Eye (tissue), 1 donor: ENCODE results near the gene LPGAT1.
A peak's percentile ranks its signal among the peaks of the same experiment; 100 is the strongest.

ENCODE experiments used
- DNase-seq: peaks from one replicate; pipeline ENCODE4 v3.0.0-alpha.2; 2015

The LPGAT1 gene

GRCh38 chr1:211827051-211827450 is 3.5 kb downstream of the LPGAT1 start:
- no peak for DNase-seq

GRCh38 chr1:211825980-211826379 is 4.6 kb downstream of the LPGAT1 start:
- no peak for DNase-seq

- DNase-seq, result no peak
Observed at GRCh38 chr1:211822677-211823407, 7.7 kb downstream of the LPGAT1 start.

GRCh38 chr1:211816586-211816985 is 14.0 kb downstream of the LPGAT1 start:
- no peak for DNase-seq

- DNase-seq, result no peak
Observed at GRCh38 chr1:211814313-211814712, 16.2 kb downstream of the LPGAT1 start.

GRCh38 chr1:211813590-211813989 is 17.0 kb downstream of the LPGAT1 start:
- no peak for DNase-seq

GRCh38 chr1:211812584-211812983 is 18.0 kb downstream of the LPGAT1 start:
- DNase-seq, result no peak

- no peak for DNase-seq
Observed at GRCh38 chr1:211811848-211812247, 18.7 kb downstream of the LPGAT1 start.

- no peak for DNase-seq
Observed at GRCh38 chr1:211811126-211811525, 19.4 kb downstream of the LPGAT1 start.

- DNase-seq, result no peak
Observed at GRCh38 chr1:211808475-211808874, 22.1 kb downstream of the LPGAT1 start.

GRCh38 chr1:211804915-211805314 is 25.6 kb downstream of the LPGAT1 start:
- no peak for DNase-seq

GRCh38 chr1:211800925-211801607 is 29.5 kb downstream of the LPGAT1 start:
- no peak for DNase-seq

- no peak for DNase-seq
Observed at GRCh38 chr1:211797994-211798393, 32.6 kb downstream of the LPGAT1 start.

- no peak for DNase-seq
Observed at GRCh38 chr1:211791979-211792378, 38.6 kb downstream of the LPGAT1 start.

GRCh38 chr1:211789641-211790464 is 40.7 kb downstream of the LPGAT1 start:
- DNase-seq, result no peak

- DNase-seq, result peak; percentile 30
Observed at GRCh38 chr1:211788626-211789025, 41.9 kb downstream of the LPGAT1 start.

- DNase-seq, result no peak
Observed at GRCh38 chr1:211783897-211784296, 46.7 kb downstream of the LPGAT1 start.

- DNase-seq, result no peak
Observed at GRCh38 chr1:211783266-211783665, 47.3 kb downstream of the LPGAT1 start.

- DNase-seq, result no peak
Observed at GRCh38 chr1:211781260-211781659, 49.3 kb downstream of the LPGAT1 start.

GRCh38 chr1:211775170-211775569 is 55.4 kb downstream of the LPGAT1 start:
- DNase-seq, result no peak

GRCh38 chr1:211764701-211765100 is 65.9 kb downstream of the LPGAT1 start:
- no peak for DNase-seq

- peak; percentile 11 for DNase-seq
Observed at GRCh38 chr1:211762206-211762605, 68.4 kb downstream of the LPGAT1 start.

GRCh38 chr1:211761400-211761799 is 69.2 kb downstream of the LPGAT1 start:
- no peak for DNase-seq
